ENCODE results near the gene ZCCHC17.

GRCh38 chr1:31310198-31310597 lies 13.4 kb downstream of the ZCCHC17 start:
- TF ChIP-seq CTCF (IDR thresholded peaks at IDR 0.05) (no peak), EZH2 (IDR thresholded peaks at IDR 0.05) (no peak)
